ENCODE measurements around the gene RASAL1. TPM values are rescaled to one million over a fixed set of nuclear protein-coding genes. Genes with fewer than 3 reads are reported as not detected.

The RASAL1 gene
- total and polyA plus RNA-seq, 2 donors (not counting 1 experiment from before 2014, with no cell fraction given): not detected

- no peak overlapping the region for H3K27ac ChIP-seq (ENCODE audit: insufficient read depth, low read length)
- peaks cover 30% of the 10 kb centered on the region for H3K36me3 ChIP-seq (ENCODE audit: control insufficient read depth, insufficient read depth, low read length)
- H3K27me3 ChIP-seq (ENCODE audit: control insufficient read depth, insufficient read depth, low read length): no peaks in the 10 kb centered on the region
- H4K20me1 ChIP-seq (ENCODE audit: control insufficient read depth, extremely low read depth, insufficient read depth, low read length): no peaks in the 10 kb centered on the region
- H3K4me2 ChIP-seq (ENCODE audit: extremely low read depth, insufficient read depth, low read length): no peak overlapping the region
- no peak overlapping the region for H3K9ac ChIP-seq (ENCODE audit: insufficient read depth, low read length)
- H3K9me3 ChIP-seq (ENCODE audit: control insufficient read depth, insufficient read depth, low read depth, low read length): no peaks in the 10 kb centered on the region
- DNase-seq (ENCODE audit: low read depth in 2 of 2): peak; percentile 57 to 61
- peaks cover 3% of the 10 kb centered on the region for H3K4me1 ChIP-seq (ENCODE audit: control insufficient read depth, extremely low read depth, insufficient read depth, low read length)
- no peak overlapping the region for H3K4me3 ChIP-seq (replicated peaks in 1 of 4; ENCODE audit: control extremely low read depth in 1 of 4, insufficient read depth in 1 of 4, low read depth in 3 of 4, low read length in 4 of 4)
- H2AFZ ChIP-seq (ENCODE audit: low read length): no peak overlapping the region
- no peaks in the 10 kb centered on the region for H3K79me2 ChIP-seq (ENCODE audit: control insufficient read depth, insufficient read depth, low read length)
- TF ChIP-seq EZH2 (IDR thresholded peaks at IDR 0.05; ENCODE audit: low read length, missing control alignments) (no peak), CTCF (conservative IDR thresholded peaks at IDR 0.05 in 1 of 2, IDR thresholded peaks at IDR 0.05 in 1 of 2; ENCODE audit: low read depth in 1 of 2, low read length in 2 of 2) (no peak)
Observed at GRCh38 chr12:113162102-113163029, 26.8 kb upstream of the RASAL1 start.

- no peak for TF ChIP-seq EZH2 (IDR thresholded peaks at IDR 0.05; ENCODE audit: low read length, missing control alignments)
- TF ChIP-seq CTCF (conservative IDR thresholded peaks at IDR 0.05 in 1 of 2, IDR thresholded peaks at IDR 0.05 in 1 of 2; ENCODE audit: low read depth in 1 of 2, low read length in 2 of 2): no peak
- Histone ChIP-seq H2AFZ (ENCODE audit: low read length) (no peak overlapping the region), H3K4me2 (ENCODE audit: extremely low read depth, insufficient read depth, low read length) (no peak overlapping the region), H3K9me3 (ENCODE audit: control insufficient read depth, insufficient read depth, low read depth, low read length) (no peaks in the 10 kb centered on the region), H3K36me3 (ENCODE audit: control insufficient read depth, insufficient read depth, low read length) (peaks cover 30% of the 10 kb centered on the region), H3K4me1 (ENCODE audit: control insufficient read depth, extremely low read depth, insufficient read depth, low read length) (peaks cover 3% of the 10 kb centered on the region), H3K79me2 (ENCODE audit: control insufficient read depth, insufficient read depth, low read length) (no peaks in the 10 kb centered on the region), H3K9ac (ENCODE audit: insufficient read depth, low read length) (no peak overlapping the region), H4K20me1 (ENCODE audit: control insufficient read depth, extremely low read depth, insufficient read depth, low read length) (no peaks in the 10 kb centered on the region), H3K27ac (ENCODE audit: insufficient read depth, low read length) (no peak overlapping the region), H3K4me3 (replicated peaks in 1 of 4; ENCODE audit: control extremely low read depth in 1 of 4, insufficient read depth in 1 of 4, low read depth in 3 of 4, low read length in 4 of 4) (no peak overlapping the region), H3K27me3 (ENCODE audit: control insufficient read depth, insufficient read depth, low read length) (no peaks in the 10 kb centered on the region)
- peak in 1 of 2 donors; percentile 52 for DNase-seq (ENCODE audit: low read depth in 2 of 2)
Observed at GRCh38 chr12:113161415-113162016, 26.0 kb upstream of the RASAL1 start.

- H3K4me1 ChIP-seq (ENCODE audit: control insufficient read depth, extremely low read depth, insufficient read depth, low read length): peaks cover 3% of the 10 kb centered on the region
- H3K27ac ChIP-seq (ENCODE audit: insufficient read depth, low read length): no peak overlapping the region
- H3K4me3 ChIP-seq (replicated peaks in 1 of 4; ENCODE audit: control extremely low read depth in 1 of 4, insufficient read depth in 1 of 4, low read depth in 3 of 4, low read length in 4 of 4): no peak overlapping the region
- H2AFZ ChIP-seq (ENCODE audit: low read length): no peak overlapping the region
- no peaks in the 10 kb centered on the region for H3K9me3 ChIP-seq (ENCODE audit: control insufficient read depth, insufficient read depth, low read depth, low read length)
- no peak for TF ChIP-seq EZH2 (IDR thresholded peaks at IDR 0.05; ENCODE audit: low read length, missing control alignments)
- no peak for TF ChIP-seq CTCF (conservative IDR thresholded peaks at IDR 0.05 in 1 of 2, IDR thresholded peaks at IDR 0.05 in 1 of 2; ENCODE audit: low read depth in 1 of 2, low read length in 2 of 2)
- H3K79me2 ChIP-seq (ENCODE audit: control insufficient read depth, insufficient read depth, low read length): no peaks in the 10 kb centered on the region
- H3K27me3 ChIP-seq (ENCODE audit: control insufficient read depth, insufficient read depth, low read length): peaks cover 5% of the 10 kb centered on the region
- no peak overlapping the region for H3K9ac ChIP-seq (ENCODE audit: insufficient read depth, low read length)
- no peaks in the 10 kb centered on the region for H4K20me1 ChIP-seq (ENCODE audit: control insufficient read depth, extremely low read depth, insufficient read depth, low read length)
- no peak overlapping the region for H3K4me2 ChIP-seq (ENCODE audit: extremely low read depth, insufficient read depth, low read length)
- no peak for DNase-seq (ENCODE audit: low read depth in 2 of 2)
- H3K36me3 ChIP-seq (ENCODE audit: control insufficient read depth, insufficient read depth, low read length): peaks cover 18% of the 10 kb centered on the region
Observed at GRCh38 chr12:113159937-113160336, 24.4 kb upstream of the RASAL1 start.

Measured in fibroblast of lung (primary cell).